Posterior cingulate gyrus (tissue), 11 donors: ENCODE results near the gene ADGRL3.
"Not testable (repeated sequence)": the region's sequence is repeated elsewhere in the genome, so short reads cannot be mapped to it uniquely, and the experiment has no call there.

Experiments used
- DNase-seq, 10 donors: peaks; one replicate each; pipeline versions ENCODE4 v3.0.0 to v3.0.0-alpha.2; 2020 to 2021; ENCODE audit warnings: mixed read lengths in 3 of 10
- intact Hi-C: fragments of 100-400 bp; cut with DNase I; formaldehyde crosslinking; loops from one replicate; pipeline ENCODE4 v1.15.1; 2023

The ADGRL3 gene

GRCh38 chr4:61203436-61203790, 3.3 kb downstream of the ADGRL3 start:
- intact Hi-C loops: loop anchor here (10.0 kb wide), 1 partner anchor 71 kb away; no protein-coding TSS in a partner anchor
- no peak for DNase-seq

- DNase-seq: no peak
- intact Hi-C loops: loop anchor here (10.0 kb wide), 1 partner anchor 70 kb away; no protein-coding TSS in a partner anchor
These were observed 4.4 kb downstream of the ADGRL3 start for GRCh38 chr4:61204353-61205060.

- no peak for DNase-seq
- intact Hi-C loops: loop anchor here (10.0 kb wide), 1 partner anchor 70 kb away; no protein-coding TSS in a partner anchor
These were observed 4.9 kb downstream of the ADGRL3 start for GRCh38 chr4:61205066-61205465.

- intact Hi-C loops: loop anchor here (10.0 kb wide), 1 partner anchor 68 kb away; no protein-coding TSS in a partner anchor
These were observed 7.0 kb downstream of the ADGRL3 start for GRCh38 chr4:61207156-61207555.

GRCh38 chr4:61210186-61210939, 10.2 kb downstream of the ADGRL3 start:
- peak in 7 of 10 donors; percentile 20 to 79 (median 32) for DNase-seq
- intact Hi-C loops: no loop called here

More at GRCh38 chr4:61207156-61207555, 7.0 kb downstream of the ADGRL3 start:
- DNase-seq: not testable (repeated sequence)

- DNase-seq: no peak
- intact Hi-C loops: no loop called here
These were observed 11.7 kb downstream of the ADGRL3 start for GRCh38 chr4:61211781-61212180.

- no peak for DNase-seq
- intact Hi-C loops: no loop called here
These were observed 12.7 kb downstream of the ADGRL3 start for GRCh38 chr4:61212788-61213187.

- peak in 1 of 10 donors; percentile 72 for DNase-seq
These were observed 14.6 kb downstream of the ADGRL3 start for GRCh38 chr4:61214680-61215079.

GRCh38 chr4:61217222-61217621, 17.1 kb downstream of the ADGRL3 start:
- intact Hi-C loops: no loop called here
- no peak for DNase-seq

More at GRCh38 chr4:61214680-61215079, 14.6 kb downstream of the ADGRL3 start:
- intact Hi-C loops: no loop called here

- no peak for DNase-seq
- intact Hi-C loops: no loop called here
These were observed 20.4 kb downstream of the ADGRL3 start for GRCh38 chr4:61220556-61220955.

- intact Hi-C loops: no loop called here
- no peak for DNase-seq
These were observed 23.3 kb downstream of the ADGRL3 start for GRCh38 chr4:61223385-61223784.

GRCh38 chr4:61224573-61224972, 24.4 kb downstream of the ADGRL3 start:
- no peak for DNase-seq
- intact Hi-C loops: no loop called here

- DNase-seq: no peak
- intact Hi-C loops: no loop called here
These were observed 25.5 kb downstream of the ADGRL3 start for GRCh38 chr4:61225656-61226055.

GRCh38 chr4:61231421-61231820, 31.3 kb downstream of the ADGRL3 start:
- DNase-seq: no peak
- intact Hi-C loops: no loop called here

GRCh38 chr4:61239250-61239649, 39.1 kb downstream of the ADGRL3 start:
- no peak for DNase-seq
- intact Hi-C loops: no loop called here

- DNase-seq: no peak
- intact Hi-C loops: no loop called here
These were observed 43.8 kb downstream of the ADGRL3 start for GRCh38 chr4:61243962-61244361.

GRCh38 chr4:61245069-61245714, 45.1 kb downstream of the ADGRL3 start:
- no peak for DNase-seq

GRCh38 chr4:61246034-61246433, 45.9 kb downstream of the ADGRL3 start:
- intact Hi-C loops: no loop called here
- no peak for DNase-seq

More at GRCh38 chr4:61245069-61245714, 45.1 kb downstream of the ADGRL3 start:
- intact Hi-C loops: no loop called here

- no peak for DNase-seq
- intact Hi-C loops: no loop called here
These were observed 48.6 kb downstream of the ADGRL3 start for GRCh38 chr4:61248705-61249104.

- no peak for DNase-seq
- intact Hi-C loops: no loop called here
These were observed 51.0 kb downstream of the ADGRL3 start for GRCh38 chr4:61251129-61251528.

GRCh38 chr4:61254406-61254805, 54.3 kb downstream of the ADGRL3 start:
- DNase-seq: no peak
- intact Hi-C loops: no loop called here
